Neuronal stem cell (in vitro differentiated cells): ENCODE results near the gene CACNA1H.
"Not testable (repeated sequence)": the region's sequence is repeated elsewhere in the genome, so short reads cannot be mapped to it uniquely, and the experiment has no call there.

Source experiments
- DNase-seq: peaks from one replicate; pipeline ENCODE4 v3.0.0-alpha.2; 2013; ENCODE audit warnings: low spot score
- H2AFZ ChIP-seq: one replicate; pipeline ENCODE4 v1.6.1; 2013; ENCODE audit warnings: mild to moderate bottlenecking, low read length, inconsistent platforms
- H2AK5ac ChIP-seq: 2 replicates; pipeline ENCODE4 v1.6.1; 2013; ENCODE audit warnings: low read depth, mild to moderate bottlenecking, inconsistent platforms, low read length, moderate library complexity, mixed read lengths
- H2BK120ac ChIP-seq: 2 replicates; pipeline ENCODE4 v1.6.1; 2013; ENCODE audit warnings: low read depth, mild to moderate bottlenecking, inconsistent platforms, low read length, moderate library complexity, mixed read lengths
- H2BK12ac ChIP-seq: one replicate; pipeline ENCODE4 v1.6.1; 2013; ENCODE audit warnings: low read length, inconsistent platforms
- H2BK15ac ChIP-seq: 2 replicates; pipeline ENCODE4 v1.6.1; 2013; ENCODE audit warnings: mild to moderate bottlenecking, low read length, inconsistent platforms, mixed read lengths
- H2BK5ac ChIP-seq: one replicate; pipeline ENCODE4 v1.6.1; 2013; ENCODE audit warnings: inconsistent platforms, mild to moderate bottlenecking, low read length, moderate library complexity
- H3K14ac ChIP-seq: one replicate; pipeline ENCODE4 v1.6.1; 2013; ENCODE audit warnings: low read length, inconsistent platforms
- H3K18ac ChIP-seq: 2 replicates; pipeline ENCODE4 v1.6.1; 2013; ENCODE audit warnings: low read length, inconsistent platforms
- H3K23ac ChIP-seq: 2 replicates; pipeline ENCODE4 v1.6.1; 2013; ENCODE audit warnings: low read depth, mild to moderate bottlenecking, mixed read lengths, low read length, inconsistent platforms; ENCODE audit not compliant: poor library complexity
- H3K27ac ChIP-seq: replicated peaks from 3 replicates; pipeline ENCODE4 v1.5.1; 2013; ENCODE audit warnings: low read length, inconsistent platforms
- H3K27me3 ChIP-seq, 3 experiments: 2 replicates each; pipeline ENCODE4 v1.6.1; 2013; ENCODE audit warnings: low read length in 3 of 3, mild to moderate bottlenecking in 2 of 3, inconsistent platforms in 1 of 3, low read depth in 1 of 3, mixed read lengths in 1 of 3, moderate library complexity in 1 of 3; ENCODE audit not compliant: control insufficient read depth in 3 of 3, insufficient read depth in 3 of 3
- H3K36me3 ChIP-seq, 2 donors: replicated peaks in 1 of 2; 2 replicates each; pipeline ENCODE4 v1.6.1; 2013; ENCODE audit warnings: low read length in 2 of 2; ENCODE audit not compliant: control insufficient read depth in 2 of 2, insufficient read depth in 2 of 2
- H3K4ac ChIP-seq: 2 replicates; pipeline ENCODE4 v1.6.1; 2013; ENCODE audit warnings: inconsistent platforms, mild to moderate bottlenecking, low read length, moderate library complexity
- H3K4me1 ChIP-seq, 2 donors: 1 replicate in 1 of 2; 2 replicates in 1 of 2; pipeline ENCODE4 v1.6.1; 2013; ENCODE audit warnings: low read length in 2 of 2, low read depth in 1 of 2; ENCODE audit not compliant: control insufficient read depth in 2 of 2, insufficient read depth in 1 of 2
- H3K4me2 ChIP-seq: one replicate; pipeline ENCODE4 v1.6.1; 2013; ENCODE audit warnings: mild to moderate bottlenecking, low read length, inconsistent platforms; ENCODE audit not compliant: insufficient read depth, poor library complexity, severe bottlenecking
- H3K4me3 ChIP-seq, 2 donors: 2 replicates each; pipeline ENCODE4 v1.5.1; 2013; ENCODE audit warnings: low read length in 2 of 2, mild to moderate bottlenecking in 2 of 2, inconsistent platforms in 1 of 2, moderate library complexity in 1 of 2
- H3K79me1 ChIP-seq: one replicate; pipeline ENCODE4 v1.6.1; 2013; ENCODE audit warnings: low read depth, mild to moderate bottlenecking, inconsistent platforms, low read length, moderate library complexity
- H3K9ac ChIP-seq: one replicate; pipeline ENCODE4 v1.6.1; 2013; ENCODE audit warnings: mild to moderate bottlenecking, low read depth, low read length, inconsistent platforms; ENCODE audit not compliant: poor library complexity
- H3K9me3 ChIP-seq, 2 donors: replicated peaks in 1 of 2; 2 replicates each; pipeline versions ENCODE3 to v1.6.1; 2013; ENCODE audit warnings: low read length in 2 of 2, mild to moderate bottlenecking in 2 of 2, inconsistent platforms in 1 of 2, low read depth in 1 of 2, mixed read lengths in 1 of 2, moderate library complexity in 1 of 2; ENCODE audit not compliant: control insufficient read depth in 2 of 2, insufficient read depth in 1 of 2
- H4K8ac ChIP-seq: one replicate; pipeline ENCODE4 v1.6.1; 2013; ENCODE audit warnings: low read depth, mild to moderate bottlenecking, inconsistent platforms, low read length, moderate library complexity
- H4K91ac ChIP-seq: one replicate; pipeline ENCODE4 v1.6.1; 2013; ENCODE audit warnings: low read length, low read depth, mild to moderate bottlenecking, inconsistent platforms; ENCODE audit not compliant: poor library complexity
- WGBS, 2 donors: extraction: QIAGEN DNeasy Blood & Tissue Kit; methylation state at CpG; one replicate each; pipeline ENCODE4 v1.1.7; 2013; ENCODE audit warnings: missing lambda C conversion rate in 2 of 2, mixed read lengths in 1 of 2; ENCODE audit not compliant: insufficient read length in 2 of 2, insufficient replicate concordance in 1 of 2; ENCODE audit errors: extremely low coverage in 2 of 2; 5-methylcytosine and 5-hydroxymethylcytosine counted together

CACNA1H gene

DNA sequence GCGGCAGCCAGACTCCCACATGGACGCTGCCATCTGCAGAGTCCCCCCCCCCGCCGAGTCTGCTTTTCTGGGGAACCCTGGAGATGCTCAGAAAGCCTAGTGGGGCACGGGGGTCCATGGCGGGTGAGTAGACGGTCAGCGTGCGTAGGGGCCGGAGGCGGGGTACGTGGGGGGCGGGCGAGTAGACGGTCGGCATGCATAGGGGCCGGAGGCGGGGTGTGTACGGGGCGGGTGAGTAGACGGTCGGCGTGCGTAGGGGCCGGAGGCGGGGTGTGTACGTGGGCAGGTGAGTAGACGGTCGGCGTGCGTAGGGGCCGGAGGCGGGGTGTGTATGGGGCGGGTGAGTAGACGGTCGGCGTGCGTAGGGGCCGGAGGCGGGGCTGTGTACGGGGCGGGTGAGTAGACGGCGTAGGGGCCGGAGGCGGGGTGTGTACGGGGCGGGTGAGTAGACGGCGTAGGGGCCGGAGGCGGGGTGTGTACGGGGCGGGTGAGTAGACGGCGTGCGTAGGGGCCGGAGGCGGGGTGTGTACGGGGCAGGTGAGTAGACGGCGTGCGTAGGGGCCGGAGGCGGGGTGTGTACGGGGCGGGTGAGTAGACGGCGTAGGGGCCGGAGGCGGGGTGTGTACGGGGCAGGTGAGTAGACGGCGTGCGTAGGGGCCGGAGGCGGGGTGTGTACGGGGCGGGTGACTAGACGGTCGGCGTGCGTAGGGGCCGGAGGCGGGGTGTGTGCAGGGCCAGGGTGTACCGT is 32.7 kb downstream of the CACNA1H start:
- DNase-seq, H2BK12ac ChIP-seq, H3K27me3 ChIP-seq, H3K14ac ChIP-seq, H3K4me2 ChIP-seq, H3K9me3 ChIP-seq, H2BK5ac ChIP-seq, H3K18ac ChIP-seq, H3K4ac ChIP-seq, H3K36me3 ChIP-seq, H2AFZ ChIP-seq, H2BK15ac ChIP-seq, H3K9ac ChIP-seq, H4K8ac ChIP-seq, H4K91ac ChIP-seq, H3K27ac ChIP-seq, H2BK120ac ChIP-seq: not testable (repeated sequence)
- H3K4me1 ChIP-seq, result peaks cover 17 to 20% of the 10 kb centered on the region in 2 donors
- no CpG with 5 or more reads among the region's 86 CpGs for WGBS, 2 donors
- peak overlapping the region; percentile 81 for H3K23ac ChIP-seq
- H3K4me3 ChIP-seq, result peak overlapping the region in 1 of 2 donors; percentile 22
- peak overlapping the region; percentile 19 for H2AK5ac ChIP-seq
- peaks cover 38% of the 10 kb centered on the region for H3K79me1 ChIP-seq

DNA sequence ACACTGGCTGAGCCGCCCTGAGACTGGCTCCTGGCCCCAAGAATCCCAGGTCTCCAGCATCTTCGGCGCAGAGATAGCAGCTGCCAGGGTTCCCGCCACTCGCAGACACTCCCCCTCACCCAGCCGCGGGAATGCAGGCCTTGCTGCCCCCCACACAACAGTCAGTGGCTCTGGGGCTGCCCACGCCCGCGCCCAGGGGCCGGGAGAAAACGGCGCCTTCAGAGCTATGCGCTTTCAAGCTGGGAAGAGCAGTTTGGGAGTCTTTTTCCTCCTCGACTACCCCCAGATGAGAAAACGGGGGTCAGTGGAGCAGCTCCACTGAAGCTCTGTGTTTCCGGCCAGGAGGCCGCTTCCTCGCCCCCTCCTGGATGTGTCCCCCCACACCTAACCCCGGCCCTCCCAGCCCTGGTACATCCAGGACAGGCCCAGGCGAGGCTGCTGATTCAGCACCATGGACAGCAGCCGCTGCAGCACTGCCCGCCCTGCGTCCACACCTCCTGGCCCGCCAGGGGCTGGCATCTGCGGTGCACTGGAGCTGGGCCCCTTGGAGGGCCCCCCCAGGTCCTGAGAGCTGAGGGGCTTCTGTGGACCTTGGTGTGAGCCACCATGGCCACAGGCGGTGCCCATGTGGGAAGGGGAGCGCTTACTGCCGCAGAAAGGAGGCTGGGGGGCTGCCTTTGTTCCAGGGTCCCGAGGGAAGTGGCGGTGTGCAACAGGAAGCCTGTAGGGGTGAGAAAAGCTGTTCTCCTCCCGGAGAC is 35.7 kb downstream of the CACNA1H start:
- Histone ChIP-seq H2AK5ac (no peak overlapping the region), H3K4ac (no peak overlapping the region), H3K36me3 (peaks cover 0 to 7% of the 10 kb centered on the region in 2 donors), H2BK5ac (no peak overlapping the region), H3K23ac (peak overlapping the region; percentile 5), H3K4me3 (no peak overlapping the region), H3K9ac (no peak overlapping the region), H3K18ac (no peak overlapping the region), H3K9me3 (no peaks in the 10 kb centered on the region), H3K4me2 (no peak overlapping the region), H3K14ac (no peak overlapping the region), H3K4me1 (peaks cover 3 to 8% of the 10 kb centered on the region in 2 donors), H4K91ac (no peak overlapping the region), H2BK15ac (no peak overlapping the region), H3K27ac (no peak overlapping the region), H2BK12ac (no peak overlapping the region), H2AFZ (no peak overlapping the region), H3K27me3 (no peaks in the 10 kb centered on the region), H3K79me1 (peaks cover 37% of the 10 kb centered on the region), H4K8ac (no peak overlapping the region), H2BK120ac (no peak overlapping the region)
- DNase-seq, result peak; percentile 51
- WGBS, 2 donors, result no CpG with 5 or more reads among the region's 32 CpGs

DNA sequence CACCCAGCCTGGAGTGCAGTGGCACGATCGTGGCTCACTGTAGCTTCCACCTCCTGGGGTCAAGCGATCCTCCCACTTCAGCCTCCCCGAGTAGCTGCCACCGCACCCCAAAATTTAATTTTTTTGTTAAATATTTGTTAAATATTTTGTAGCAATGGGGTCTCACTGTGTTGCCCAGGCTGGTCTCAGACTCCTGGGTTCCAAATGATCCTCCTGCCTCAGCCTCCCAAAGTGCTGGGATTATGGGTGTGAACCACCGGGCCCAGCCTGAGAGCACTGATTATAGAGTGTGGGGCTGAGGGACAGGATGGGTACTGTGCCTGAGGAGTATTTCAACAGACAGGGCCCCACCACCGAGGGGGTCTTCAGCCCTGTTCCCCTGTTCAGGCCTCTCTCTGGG is 36.5 kb downstream of the CACNA1H start:
- Histone ChIP-seq H2BK15ac (no peak overlapping the region), H3K27me3 (no peaks in the 10 kb centered on the region), H3K14ac (no peak overlapping the region), H3K4ac (no peak overlapping the region), H2BK5ac (no peak overlapping the region), H3K36me3 (peaks cover 0 to 5% of the 10 kb centered on the region in 2 donors), H3K9ac (no peak overlapping the region), H3K4me1 (peaks cover 0 to 6% of the 10 kb centered on the region in 2 donors), H3K4me3 (no peak overlapping the region), H2BK120ac (no peak overlapping the region), H4K8ac (no peak overlapping the region), H3K4me2 (no peak overlapping the region), H2AFZ (no peak overlapping the region), H3K23ac (no peak overlapping the region), H3K18ac (no peak overlapping the region), H3K79me1 (peaks cover 33% of the 10 kb centered on the region), H3K9me3 (no peaks in the 10 kb centered on the region), H2AK5ac (no peak overlapping the region), H4K91ac (no peak overlapping the region), H3K27ac (no peak overlapping the region), H2BK12ac (no peak overlapping the region)
- WGBS, 2 donors, result no CpG with 5 or more reads among the region's 7 CpGs
- no peak for DNase-seq

DNA sequence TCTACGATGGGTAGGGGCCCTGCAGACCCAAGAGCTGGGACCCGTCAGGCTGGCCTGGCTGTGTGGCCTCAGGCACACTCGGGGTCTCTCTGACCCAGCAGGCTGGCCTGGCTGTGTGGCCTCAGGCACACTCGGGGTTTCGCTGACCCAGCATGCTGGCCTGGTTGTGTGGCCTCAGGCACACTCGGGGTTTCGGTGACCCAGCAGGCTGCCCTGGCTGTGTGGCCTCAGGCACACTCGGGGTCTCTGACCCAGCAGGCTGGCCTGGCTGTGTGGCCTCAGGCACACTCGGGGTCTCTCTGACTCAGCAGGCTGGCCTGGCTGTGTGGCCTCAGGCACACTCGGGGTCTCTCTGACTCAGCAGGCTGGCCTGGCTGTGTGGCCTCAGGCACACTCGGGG is 37.9 kb downstream of the CACNA1H start:
- WGBS, 2 donors, result no CpG with 5 or more reads among the region's 11 CpGs
- H3K23ac ChIP-seq, H3K9ac ChIP-seq, H2BK12ac ChIP-seq, H3K27me3 ChIP-seq, H2BK15ac ChIP-seq, H3K18ac ChIP-seq, H3K4me3 ChIP-seq, H3K4ac ChIP-seq, H3K36me3 ChIP-seq, H2AK5ac ChIP-seq, H3K9me3 ChIP-seq, H3K4me2 ChIP-seq, H2BK120ac ChIP-seq, H4K8ac ChIP-seq, H2AFZ ChIP-seq, H2BK5ac ChIP-seq, H3K27ac ChIP-seq, H3K4me1 ChIP-seq, DNase-seq, H4K91ac ChIP-seq: not testable (repeated sequence)
- peaks cover 32% of the 10 kb centered on the region for H3K79me1 ChIP-seq
- peak overlapping the region; percentile 56 for H3K14ac ChIP-seq
